Measurements from ENCODE around the gene LMNTD2. TPM values are rescaled to one million over a fixed set of nuclear protein-coding genes. Genes with fewer than 3 reads are reported as not detected.

Gene LMNTD2
- total and polyA plus RNA-seq, 2 of the 13 experiments (the other 11 are each of a cell fraction or from before 2014, with no cell fraction given) = 1.1 to 3.1 TPM

DNA sequence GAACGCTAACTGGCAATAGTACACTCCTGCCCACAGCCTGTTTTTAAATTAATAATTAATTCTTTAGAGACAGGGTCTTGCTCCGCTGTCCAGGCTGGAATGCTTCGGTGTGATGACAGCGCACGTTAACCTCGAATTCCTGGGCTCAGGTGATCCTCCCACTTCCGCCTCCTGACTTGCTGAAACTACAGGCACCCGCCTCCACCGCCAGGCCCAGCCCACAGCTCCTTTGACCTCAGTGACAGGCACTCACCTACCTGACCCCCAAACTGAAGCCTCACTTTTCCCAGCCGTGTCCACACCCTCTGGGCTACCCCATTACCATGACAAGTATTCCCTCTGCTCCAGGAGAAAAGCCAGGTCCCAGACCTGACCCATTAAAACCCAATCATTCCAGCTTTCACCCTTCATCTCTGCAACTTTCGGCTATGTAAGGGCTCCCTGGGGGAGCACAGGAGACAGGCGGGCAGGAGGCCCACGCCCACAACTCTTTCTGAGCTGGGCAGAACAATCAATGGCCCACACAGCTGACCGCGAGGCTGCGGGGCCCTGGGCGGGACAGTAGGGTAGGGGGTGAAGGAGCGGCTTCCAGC lies 730 bp downstream of the LMNTD2 start (continued):
- TF ChIP-seq, protein P1, sequence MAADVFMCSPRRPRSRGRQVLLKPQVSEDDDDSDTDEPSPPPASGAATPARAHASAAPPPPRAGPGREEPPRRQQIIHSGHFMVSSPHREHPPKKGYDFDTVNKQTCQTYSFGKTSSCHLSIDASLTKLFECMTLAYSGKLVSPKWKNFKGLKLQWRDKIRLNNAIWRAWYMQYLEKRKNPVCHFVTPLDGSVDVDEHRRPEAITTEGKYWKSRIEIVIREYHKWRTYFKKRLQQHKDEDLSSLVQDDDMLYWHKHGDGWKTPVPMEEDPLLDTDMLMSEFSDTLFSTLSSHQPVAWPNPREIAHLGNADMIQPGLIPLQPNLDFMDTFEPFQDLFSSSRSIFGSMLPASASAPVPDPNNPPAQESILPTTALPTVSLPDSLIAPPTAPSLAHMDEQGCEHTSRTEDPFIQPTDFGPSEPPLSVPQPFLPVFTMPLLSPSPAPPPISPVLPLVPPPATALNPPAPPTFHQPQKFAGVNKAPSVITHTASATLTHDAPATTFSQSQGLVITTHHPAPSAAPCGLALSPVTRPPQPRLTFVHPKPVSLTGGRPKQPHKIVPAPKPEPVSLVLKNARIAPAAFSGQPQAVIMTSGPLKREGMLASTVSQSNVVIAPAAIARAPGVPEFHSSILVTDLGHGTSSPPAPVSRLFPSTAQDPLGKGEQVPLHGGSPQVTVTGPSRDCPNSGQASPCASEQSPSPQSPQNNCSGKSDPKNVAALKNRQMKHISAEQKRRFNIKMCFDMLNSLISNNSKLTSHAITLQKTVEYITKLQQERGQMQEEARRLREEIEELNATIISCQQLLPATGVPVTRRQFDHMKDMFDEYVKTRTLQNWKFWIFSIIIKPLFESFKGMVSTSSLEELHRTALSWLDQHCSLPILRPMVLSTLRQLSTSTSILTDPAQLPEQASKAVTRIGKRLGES (CRISPR knock-in tag; IDR thresholded peaks at IDR 0.05; ENCODE audit: borderline replicate concordance) = no peak
- TF ChIP-seq CREB1 (IDR thresholded peaks at IDR 0.05) = 0 out of 2 replicates have a peak, but pooled peaks have one; percentile 16
- TF ChIP-seq CREB1 (CRISPR knock-in tag; IDR thresholded peaks at IDR 0.05) = no peak
- TF ChIP-seq, protein P2, sequence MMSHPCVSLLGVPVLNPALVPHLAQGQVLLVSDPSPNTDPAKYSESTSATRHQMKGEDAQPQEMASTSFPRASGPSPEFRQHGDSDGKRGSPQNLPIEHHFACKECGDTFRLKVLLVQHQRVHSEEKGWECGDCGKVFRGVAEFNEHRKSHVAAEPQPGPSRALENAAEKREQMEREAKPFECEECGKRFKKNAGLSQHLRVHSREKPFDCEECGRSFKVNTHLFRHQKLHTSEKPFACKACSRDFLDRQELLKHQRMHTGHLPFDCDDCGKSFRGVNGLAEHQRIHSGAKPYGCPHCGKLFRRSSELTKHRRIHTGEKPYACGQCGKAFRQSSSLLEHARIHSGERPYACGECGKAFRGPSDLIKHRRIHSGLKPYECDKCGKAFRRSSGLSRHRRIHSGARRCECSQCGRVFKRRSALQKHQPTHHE (CRISPR knock-in tag; IDR thresholded peaks at IDR 0.05; ENCODE audit: borderline replicate concordance) = 0 out of 2 replicates have a peak, but pooled peaks have one; percentile 8
- TF ChIP-seq, protein P3, sequence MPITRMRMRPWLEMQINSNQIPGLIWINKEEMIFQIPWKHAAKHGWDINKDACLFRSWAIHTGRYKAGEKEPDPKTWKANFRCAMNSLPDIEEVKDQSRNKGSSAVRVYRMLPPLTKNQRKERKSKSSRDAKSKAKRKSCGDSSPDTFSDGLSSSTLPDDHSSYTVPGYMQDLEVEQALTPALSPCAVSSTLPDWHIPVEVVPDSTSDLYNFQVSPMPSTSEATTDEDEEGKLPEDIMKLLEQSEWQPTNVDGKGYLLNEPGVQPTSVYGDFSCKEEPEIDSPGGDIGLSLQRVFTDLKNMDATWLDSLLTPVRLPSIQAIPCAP (CRISPR knock-in tag; IDR thresholded peaks at IDR 0.05; ENCODE audit: low read depth) = no peak
- peak; percentile 4; the same call in 1 of the 2 replicates for TF ChIP-seq ZNF879 (CRISPR knock-in tag; IDR thresholded peaks at IDR 0.05)
- TF ChIP-seq NCOA1 (CRISPR knock-in tag; IDR thresholded peaks at IDR 0.05) = peak; percentile 59; the same call in 1 of the 2 replicates
- TF ChIP-seq, protein P4, sequence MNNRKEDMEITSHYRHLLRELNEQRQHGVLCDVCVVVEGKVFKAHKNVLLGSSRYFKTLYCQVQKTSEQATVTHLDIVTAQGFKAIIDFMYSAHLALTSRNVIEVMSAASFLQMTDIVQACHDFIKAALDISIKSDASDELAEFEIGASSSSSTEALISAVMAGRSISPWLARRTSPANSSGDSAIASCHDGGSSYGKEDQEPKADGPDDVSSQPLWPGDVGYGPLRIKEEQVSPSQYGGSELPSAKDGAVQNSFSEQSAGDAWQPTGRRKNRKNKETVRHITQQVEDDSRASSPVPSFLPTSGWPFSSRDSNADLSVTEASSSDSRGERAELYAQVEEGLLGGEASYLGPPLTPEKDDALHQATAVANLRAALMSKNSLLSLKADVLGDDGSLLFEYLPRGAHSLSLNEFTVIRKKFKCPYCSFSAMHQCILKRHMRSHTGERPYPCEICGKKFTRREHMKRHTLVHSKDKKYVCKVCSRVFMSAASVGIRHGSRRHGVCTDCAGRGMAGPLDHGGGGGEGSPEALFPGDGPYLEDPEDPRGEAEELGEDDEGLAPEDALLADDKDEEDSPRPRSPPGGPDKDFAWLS (CRISPR knock-in tag; IDR thresholded peaks at IDR 0.05; ENCODE audit: borderline replicate concordance) = no peak
- TF ChIP-seq ZBTB4 (CRISPR knock-in tag; IDR thresholded peaks at IDR 0.05; ENCODE audit: borderline replicate concordance) = peak; percentile 55; the same call in 1 of the 2 replicates
- TF ChIP-seq, protein P5, sequence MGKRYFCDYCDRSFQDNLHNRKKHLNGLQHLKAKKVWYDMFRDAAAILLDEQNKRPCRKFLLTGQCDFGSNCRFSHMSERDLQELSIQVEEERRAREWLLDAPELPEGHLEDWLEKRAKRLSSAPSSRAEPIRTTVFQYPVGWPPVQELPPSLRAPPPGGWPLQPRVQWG (CRISPR knock-in tag; IDR thresholded peaks at IDR 0.05; ENCODE audit: borderline replicate concordance, low read depth) = no peak
- TF ChIP-seq RELA (CRISPR knock-in tag; IDR thresholded peaks at IDR 0.05) = no peak
- TF ChIP-seq ERF (CRISPR knock-in tag; IDR thresholded peaks at IDR 0.05) = peak; percentile 41; the same call in 1 of the 2 replicates
- TF ChIP-seq, protein P6, sequence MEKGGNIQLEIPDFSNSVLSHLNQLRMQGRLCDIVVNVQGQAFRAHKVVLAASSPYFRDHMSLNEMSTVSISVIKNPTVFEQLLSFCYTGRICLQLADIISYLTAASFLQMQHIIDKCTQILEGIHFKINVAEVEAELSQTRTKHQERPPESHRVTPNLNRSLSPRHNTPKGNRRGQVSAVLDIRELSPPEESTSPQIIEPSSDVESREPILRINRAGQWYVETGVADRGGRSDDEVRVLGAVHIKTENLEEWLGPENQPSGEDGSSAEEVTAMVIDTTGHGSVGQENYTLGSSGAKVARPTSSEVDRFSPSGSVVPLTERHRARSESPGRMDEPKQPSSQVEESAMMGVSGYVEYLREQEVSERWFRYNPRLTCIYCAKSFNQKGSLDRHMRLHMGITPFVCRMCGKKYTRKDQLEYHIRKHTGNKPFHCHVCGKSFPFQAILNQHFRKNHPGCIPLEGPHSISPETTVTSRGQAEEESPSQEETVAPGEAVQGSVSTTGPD (CRISPR knock-in tag; IDR thresholded peaks at IDR 0.05) = no peak
- no peak for TF ChIP-seq ZNF747 (CRISPR knock-in tag; IDR thresholded peaks at IDR 0.05; ENCODE audit: borderline replicate concordance)
- no peak for TF ChIP-seq NAIF1 (CRISPR knock-in tag; IDR thresholded peaks at IDR 0.05; ENCODE audit: borderline replicate concordance)
- TF ChIP-seq MED1 (CRISPR knock-in tag; IDR thresholded peaks at IDR 0.05) = peak; percentile 42; the same call in 1 of the 2 replicates
- peak; percentile 50; the same call in 1 of the 2 replicates for TF ChIP-seq DMAP1 (CRISPR knock-in tag; IDR thresholded peaks at IDR 0.05)

All from HepG2 (cell line).